ENCODE results near the gene SLC25A30. TPM values are rescaled to one million over a fixed set of nuclear protein-coding genes. Genes with fewer than 3 reads are reported as not detected.
A peak's percentile ranks its signal among the peaks of the same experiment; 100 is the strongest.

SLC25A30 gene
- total RNA-seq, 1 donor from 2014 or later: 8.8 TPM

- DNase-seq (ENCODE audit: low spot score in 2 of 2, unreplicated experiment in 2 of 2): no peak
- Mint-ChIP-seq H3K4me3 (no peak overlapping the region), H3K9me3 (no peaks in the 10 kb centered on the region), H3K27me3 (ENCODE audit: low read depth) (no peaks in the 10 kb centered on the region), H3K27ac (no peak overlapping the region), H3K4me1 (peaks cover 28% of the 10 kb centered on the region), H3K36me3 (peaks cover 19% of the 10 kb centered on the region)
- no peak for TF ChIP-seq CTCF (IDR thresholded peaks at IDR 0.05; ENCODE audit: unreplicated experiment)
These were observed 5.7 kb downstream of the SLC25A30 start for GRCh38 chr13:45412274-45413049.

- no peak for TF ChIP-seq CTCF (IDR thresholded peaks at IDR 0.05; ENCODE audit: unreplicated experiment)
- no peak for DNase-seq (ENCODE audit: low spot score in 2 of 2, unreplicated experiment in 2 of 2)
- H3K36me3 Mint-ChIP-seq: peaks cover 21% of the 10 kb centered on the region
- peak overlapping the region; percentile 51 for H3K27ac Mint-ChIP-seq
- H3K4me1 Mint-ChIP-seq: peaks cover 20% of the 10 kb centered on the region
- H3K4me3 Mint-ChIP-seq: no peak overlapping the region
- no peaks in the 10 kb centered on the region for H3K27me3 Mint-ChIP-seq (ENCODE audit: low read depth)
- no peaks in the 10 kb centered on the region for H3K9me3 Mint-ChIP-seq
These were observed 6.5 kb downstream of the SLC25A30 start for GRCh38 chr13:45411631-45412030.

GRCh38 chr13:45411221-45411620 lies 7.0 kb downstream of the SLC25A30 start:
- Mint-ChIP-seq H3K4me3 (no peak overlapping the region), H3K27me3 (ENCODE audit: low read depth) (no peaks in the 10 kb centered on the region), H3K4me1 (peaks cover 20% of the 10 kb centered on the region), H3K27ac (peak overlapping the region; percentile 51), H3K36me3 (peaks cover 25% of the 10 kb centered on the region), H3K9me3 (no peaks in the 10 kb centered on the region)
- TF ChIP-seq CTCF (IDR thresholded peaks at IDR 0.05; ENCODE audit: unreplicated experiment): no peak
- DNase-seq (ENCODE audit: low spot score in 2 of 2, unreplicated experiment in 2 of 2): no peak

- peaks cover 30% of the 10 kb centered on the region for H3K36me3 Mint-ChIP-seq
- peaks cover 20% of the 10 kb centered on the region for H3K4me1 Mint-ChIP-seq
- no peak overlapping the region for H3K27ac Mint-ChIP-seq
- H3K4me3 Mint-ChIP-seq: no peak overlapping the region
- H3K27me3 Mint-ChIP-seq (ENCODE audit: low read depth): no peaks in the 10 kb centered on the region
- DNase-seq (ENCODE audit: low spot score in 2 of 2, unreplicated experiment in 2 of 2): no peak
- no peak for TF ChIP-seq CTCF (IDR thresholded peaks at IDR 0.05; ENCODE audit: unreplicated experiment)
- no peaks in the 10 kb centered on the region for H3K9me3 Mint-ChIP-seq
These were observed 7.7 kb downstream of the SLC25A30 start for GRCh38 chr13:45410466-45410865.

- no peak overlapping the region for H3K27ac Mint-ChIP-seq
- no peaks in the 10 kb centered on the region for H3K9me3 Mint-ChIP-seq
- no peak overlapping the region for H3K4me3 Mint-ChIP-seq
- no peak for DNase-seq (ENCODE audit: low spot score in 2 of 2, unreplicated experiment in 2 of 2)
- H3K4me1 Mint-ChIP-seq: peaks cover 18% of the 10 kb centered on the region
- no peak for TF ChIP-seq CTCF (IDR thresholded peaks at IDR 0.05; ENCODE audit: unreplicated experiment)
- no peaks in the 10 kb centered on the region for H3K27me3 Mint-ChIP-seq (ENCODE audit: low read depth)
- peaks cover 35% of the 10 kb centered on the region for H3K36me3 Mint-ChIP-seq
These were observed 8.2 kb downstream of the SLC25A30 start for GRCh38 chr13:45410001-45410400.

Data from mesothelial cell of epicardium (in vitro differentiated cells).